AG09309 (cell line): ENCODE measurements around the gene TMEM74B.
"Not testable (repeated sequence)": the region's sequence is repeated elsewhere in the genome, so short reads cannot be mapped to it uniquely, and the experiment has no call there.

Experiments
- DNase-seq: peaks from one replicate; pipeline ENCODE4 v3.0.0-alpha.2; 2010; ENCODE audit warnings: low read depth
- H3K4me3 ChIP-seq: 2 replicates; pipeline ENCODE4 v1.5.1; 2011; ENCODE audit warnings: mild to moderate bottlenecking, low read depth, low read length, moderate library complexity; ENCODE audit not compliant: control insufficient read depth
- CTCF ChIP-seq: IDR thresholded peaks from 2 replicates; pipeline ENCODE4 v1.5.1; 2011; ENCODE audit warnings: mild to moderate bottlenecking, low read depth, low read length, inconsistent platforms; ENCODE audit not compliant: insufficient read depth, control insufficient read depth; ENCODE audit errors: missing control alignments

TMEM74B gene

GRCh38 chr20:1224205-1224890 is 39.6 kb upstream of the TMEM74B start:
- no peak overlapping the region for H3K4me3 ChIP-seq
- DNase-seq = no peak
- no peak for TF ChIP-seq CTCF

- H3K4me3 ChIP-seq, DNase-seq: not testable (repeated sequence)
Measured at GRCh38 chr20:1222750-1223149, 38.0 kb upstream of the TMEM74B start.

GRCh38 chr20:1216527-1217427 is 32.0 kb upstream of the TMEM74B start:
- H3K4me3 ChIP-seq, DNase-seq: not testable (repeated sequence)

- TF ChIP-seq CTCF = no peak
- H3K4me3 ChIP-seq = no peak overlapping the region
- no peak for DNase-seq
Measured at GRCh38 chr20:1215386-1216170, 30.8 kb upstream of the TMEM74B start.

- DNase-seq = no peak
- no peak overlapping the region for H3K4me3 ChIP-seq
- TF ChIP-seq CTCF = no peak
Measured at GRCh38 chr20:1214838-1215261, 30.1 kb upstream of the TMEM74B start.

- TF ChIP-seq CTCF = peak; percentile 85
- H3K4me3 ChIP-seq = no peak overlapping the region
- peak; percentile 27 for DNase-seq
Measured at GRCh38 chr20:1212607-1213396, 28.0 kb upstream of the TMEM74B start.

GRCh38 chr20:1212023-1212422 is 27.2 kb upstream of the TMEM74B start:
- no peak overlapping the region for H3K4me3 ChIP-seq
- no peak for DNase-seq
- TF ChIP-seq CTCF = no peak
